Mesenchymal stem cell (in vitro differentiated cells and primary cell): ENCODE measurements around the gene LRP8.
A peak's percentile ranks its signal among the peaks of the same experiment; 100 is the strongest.

Source experiments
- DNase-seq: peaks from one replicate; pipeline ENCODE4 v3.0.0-alpha.2; 2013
- H2AFZ ChIP-seq: one replicate; pipeline ENCODE4 v1.6.1; 2013; ENCODE audit warnings: low read depth, mild to moderate bottlenecking, control low read depth, inconsistent platforms, low read length, moderate library complexity
- H2AK5ac ChIP-seq: 2 replicates; pipeline ENCODE4 v1.6.1; 2013; ENCODE audit warnings: low read length, moderate library complexity, mild to moderate bottlenecking, inconsistent platforms; ENCODE audit not compliant: severe bottlenecking
- H2BK120ac ChIP-seq: one replicate; pipeline ENCODE4 v1.6.1; 2013; ENCODE audit warnings: low read depth, mild to moderate bottlenecking, inconsistent platforms, low read length, moderate library complexity
- H2BK12ac ChIP-seq, 2 experiments: one replicate each; pipeline ENCODE4 v1.6.1; 2013; ENCODE audit warnings: inconsistent platforms in 2 of 2, low read length in 2 of 2, mild to moderate bottlenecking in 2 of 2, moderate library complexity in 2 of 2, control low read depth in 1 of 2
- H2BK15ac ChIP-seq: one replicate; pipeline ENCODE4 v1.6.1; 2013; ENCODE audit warnings: mild to moderate bottlenecking, low read depth, inconsistent platforms; ENCODE audit not compliant: poor library complexity, severe bottlenecking
- H2BK5ac ChIP-seq: 2 replicates; pipeline ENCODE4 v1.6.1; 2013; ENCODE audit warnings: low read depth, mild to moderate bottlenecking, low read length, control low read depth, inconsistent platforms; ENCODE audit not compliant: poor library complexity, severe bottlenecking
- H3K14ac ChIP-seq, 2 experiments: one replicate each; pipeline ENCODE4 v1.6.1; 2013; ENCODE audit warnings: inconsistent platforms in 2 of 2, low read length in 2 of 2, control low read depth in 1 of 2, mild to moderate bottlenecking in 1 of 2, moderate library complexity in 1 of 2
- H3K18ac ChIP-seq, 2 experiments: one replicate each; pipeline ENCODE4 v1.6.1; 2013; ENCODE audit warnings: inconsistent platforms in 2 of 2, low read length in 2 of 2, control low read depth in 1 of 2, low read depth in 1 of 2, mild to moderate bottlenecking in 1 of 2
- H3K23ac ChIP-seq, 2 experiments: one replicate each; pipeline ENCODE4 v1.6.1; 2013; ENCODE audit warnings: inconsistent platforms in 2 of 2, low read length in 2 of 2, mild to moderate bottlenecking in 2 of 2, moderate library complexity in 2 of 2, control low read depth in 1 of 2
- H3K27ac ChIP-seq: 2 replicates; pipeline ENCODE4 v1.5.1; 2013; ENCODE audit warnings: mild to moderate bottlenecking, moderate library complexity, low read length, control low read depth, inconsistent platforms; ENCODE audit not compliant: poor library complexity, severe bottlenecking
- H3K27me3 ChIP-seq, 2 experiments: 2 replicates each; pipeline versions ENCODE4 v1.6.1 to v1.7.0; 2013; ENCODE audit warnings: low read length in 2 of 2, mild to moderate bottlenecking in 2 of 2, moderate library complexity in 2 of 2, control low read depth in 1 of 2, inconsistent platforms in 1 of 2; ENCODE audit not compliant: control insufficient read depth in 1 of 2, insufficient read depth in 1 of 2
- H3K36me3 ChIP-seq, 2 experiments: 2 replicates each; pipeline versions ENCODE4 v1.6.1 to v1.7.0; 2013; ENCODE audit warnings: low read length in 2 of 2, control low read depth in 1 of 2, inconsistent platforms in 1 of 2, low read depth in 1 of 2, mild to moderate bottlenecking in 1 of 2; ENCODE audit not compliant: insufficient read depth in 2 of 2, control insufficient read depth in 1 of 2
- H3K4ac ChIP-seq, 2 experiments: one replicate each; pipeline ENCODE4 v1.6.1; 2013; ENCODE audit warnings: inconsistent platforms in 2 of 2, low read length in 2 of 2, mild to moderate bottlenecking in 2 of 2, moderate library complexity in 2 of 2, control low read depth in 1 of 2, low read depth in 1 of 2
- H3K4me1 ChIP-seq: 2 replicates; pipeline ENCODE4 v1.6.1; 2013; ENCODE audit warnings: low read depth, low read length, control low read depth; ENCODE audit not compliant: control insufficient read depth, insufficient read depth
- H3K4me2 ChIP-seq: 2 replicates; pipeline ENCODE4 v1.6.1; 2013; ENCODE audit warnings: low read length, mild to moderate bottlenecking, inconsistent platforms; ENCODE audit not compliant: poor library complexity, severe bottlenecking
- H3K4me3 ChIP-seq, 2 experiments: 2 replicates each; pipeline versions ENCODE4 v1.5.1 to v1.7.0; 2013; ENCODE audit warnings: low read length in 2 of 2, mild to moderate bottlenecking in 2 of 2, control low read depth in 1 of 2, low read depth in 1 of 2; ENCODE audit not compliant: insufficient read depth in 1 of 2
- H3K79me1 ChIP-seq: replicated peaks from 2 replicates; pipeline ENCODE4 v1.6.1; 2013; ENCODE audit warnings: mild to moderate bottlenecking, control low read depth, low read length, inconsistent platforms; ENCODE audit not compliant: poor library complexity, severe bottlenecking
- H3K9ac ChIP-seq: 2 replicates; pipeline ENCODE4 v1.7.0; 2013; ENCODE audit warnings: mild to moderate bottlenecking, low read length, moderate library complexity
- H3K9me3 ChIP-seq: 2 replicates; pipeline ENCODE4 v1.7.0; 2013; ENCODE audit warnings: mild to moderate bottlenecking, low read length; ENCODE audit not compliant: control insufficient read depth
- H4K8ac ChIP-seq: one replicate; pipeline ENCODE4 v1.6.1; 2013; ENCODE audit warnings: inconsistent platforms, mild to moderate bottlenecking, low read length, moderate library complexity
- H4K91ac ChIP-seq: one replicate; pipeline ENCODE4 v1.6.1; 2013; ENCODE audit warnings: mild to moderate bottlenecking, low read length, inconsistent platforms
- WGBS: methylation state at CpG from one replicate; pipeline ENCODE4 v1.1.7; 2013; ENCODE audit warnings: mixed read lengths; 5-methylcytosine and 5-hydroxymethylcytosine counted together

The LRP8 gene

DNA sequence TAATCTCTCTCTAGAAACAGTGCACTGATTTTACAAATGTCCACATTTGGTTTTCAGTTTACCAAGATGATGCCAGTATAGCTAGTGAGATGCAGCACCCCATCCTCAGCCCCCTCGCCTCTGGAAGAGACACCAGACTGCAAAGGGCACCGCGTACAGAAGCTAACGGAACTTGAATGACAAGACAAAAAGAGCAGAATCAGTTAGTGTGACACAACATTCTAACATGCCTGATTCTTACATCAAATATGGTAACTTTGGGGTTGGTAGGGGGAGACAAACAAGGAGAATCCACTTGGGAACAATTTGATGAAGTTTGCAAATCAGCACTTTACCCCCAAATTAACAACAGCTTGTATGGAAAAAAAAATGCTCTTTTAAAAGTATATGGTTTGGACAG, 85.5 kb downstream of the LRP8 start:
- no peak for DNase-seq
- WGBS = 100% methylated on average over 2 of the region's 4 CpGs

GRCh38 chr1:53241828-53242227, 86.0 kb downstream of the LRP8 start:
- H2AK5ac ChIP-seq = no peak overlapping the region
- H3K4me1 ChIP-seq = peaks cover 12% of the 10 kb centered on the region
- H3K4me3 ChIP-seq = no peak overlapping the region
- no peak overlapping the region for H3K4me2 ChIP-seq
- H2BK120ac ChIP-seq = no peak overlapping the region
- H4K8ac ChIP-seq = no peak overlapping the region
- H3K79me1 ChIP-seq = peaks cover 4% of the 10 kb centered on the region
- H2AFZ ChIP-seq = no peak overlapping the region
- H3K23ac ChIP-seq = no peak overlapping the region
- H3K18ac ChIP-seq = no peak overlapping the region
- H3K36me3 ChIP-seq = peaks cover 0 to 7% of the 10 kb centered on the region in 2 experiments
- no peak overlapping the region for H3K27ac ChIP-seq
- H3K9ac ChIP-seq = no peak overlapping the region
- no peak overlapping the region for H4K91ac ChIP-seq
- WGBS = 93% methylated on average over 2 of the region's 2 CpGs
- H2BK15ac ChIP-seq = no peak overlapping the region
- no peaks in the 10 kb centered on the region for H3K9me3 ChIP-seq
- H3K14ac ChIP-seq = no peak overlapping the region
- no peak overlapping the region for H2BK5ac ChIP-seq
- H3K4ac ChIP-seq = no peak overlapping the region
- no peak for DNase-seq
- H2BK12ac ChIP-seq = no peak overlapping the region
- H3K27me3 ChIP-seq = no peaks in the 10 kb centered on the region

More for the DNA sequence above, 85.5 kb downstream of the LRP8 start:
- Histone ChIP-seq H2BK12ac (no peak overlapping the region), H3K14ac (no peak overlapping the region), H3K4me3 (no peak overlapping the region), H3K9ac (no peak overlapping the region), H3K27ac (no peak overlapping the region), H3K18ac (no peak overlapping the region), H2AFZ (no peak overlapping the region), H3K79me1 (peaks cover 4% of the 10 kb centered on the region), H3K4ac (no peak overlapping the region), H2BK15ac (no peak overlapping the region), H2BK5ac (no peak overlapping the region), H2BK120ac (no peak overlapping the region), H2AK5ac (no peak overlapping the region), H3K4me1 (peaks cover 9% of the 10 kb centered on the region), H3K4me2 (no peak overlapping the region), H3K36me3 (peaks cover 0 to 7% of the 10 kb centered on the region in 2 experiments), H4K91ac (no peak overlapping the region), H3K9me3 (no peaks in the 10 kb centered on the region), H4K8ac (no peak overlapping the region), H3K27me3 (no peaks in the 10 kb centered on the region), H3K23ac (no peak overlapping the region)

DNA sequence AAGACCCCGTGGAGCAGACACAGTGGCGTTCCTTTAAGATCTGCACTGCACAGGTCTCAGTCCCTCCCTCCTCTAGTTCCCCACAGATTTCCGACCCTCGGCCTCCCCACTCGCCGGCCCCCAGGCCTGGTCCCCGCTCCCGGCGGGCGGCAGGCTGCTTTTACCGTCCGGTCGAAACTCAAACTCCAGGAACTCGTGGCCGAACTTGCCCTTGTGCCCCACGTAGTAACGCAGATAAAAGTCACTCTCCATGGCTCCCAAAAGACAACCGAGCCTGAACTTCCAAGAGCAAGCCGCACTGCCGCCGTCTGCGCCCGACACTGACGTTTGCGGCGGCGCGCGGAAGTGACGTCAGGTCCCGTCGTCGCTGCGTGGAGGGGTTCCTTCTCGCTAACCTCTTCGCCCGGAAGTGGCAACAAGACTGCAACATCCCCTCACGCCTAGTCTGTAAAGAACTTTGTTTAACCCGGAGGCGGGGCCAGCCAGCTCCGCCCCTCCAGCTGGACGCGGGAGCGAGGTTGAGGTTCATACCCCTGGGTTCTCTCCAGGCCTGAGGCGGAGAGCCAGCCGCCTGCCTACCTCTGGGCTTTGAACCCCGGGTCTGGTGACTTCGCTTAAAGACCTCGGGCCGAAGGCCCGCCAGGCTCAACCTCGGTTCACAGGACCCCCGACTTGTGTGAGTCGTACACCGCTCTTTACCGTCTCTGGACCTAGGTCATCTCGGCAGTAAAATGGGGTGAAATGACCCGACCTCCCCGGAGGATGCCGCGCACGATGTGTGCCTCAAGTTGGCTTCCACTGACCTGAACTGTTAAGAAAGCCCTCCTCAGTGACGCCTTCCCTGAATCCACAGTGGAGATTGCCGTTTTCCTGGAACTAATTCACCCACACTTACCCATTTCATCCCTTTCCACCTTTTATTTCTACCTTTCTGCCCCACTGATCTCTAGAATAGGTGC, 89.4 kb downstream of the LRP8 start, which contains the start of gene MAGOH:
Gene MAGOH, minus strand, starts transcription at position 322 of the 959 bp plus-strand sequence. Its CDS starts 70 bp downstream, at position 252.
- H2BK12ac ChIP-seq = no peak within 1 kb of the TSS
- peak within 1 kb of the TSS; percentile 39 for H2BK5ac ChIP-seq
- peak within 1 kb of the TSS; percentile 52 for H4K91ac ChIP-seq
- H2BK15ac ChIP-seq = peak within 1 kb of the TSS; percentile 33
- H3K79me1 ChIP-seq = peaks cover 17% of the 10 kb centered on the region
- peak; percentile 97 for DNase-seq
- no peaks in the 10 kb centered on the region for H3K9me3 ChIP-seq
- no peaks in the 10 kb centered on the region for H3K27me3 ChIP-seq
- H2AFZ ChIP-seq = peak within 1 kb of the TSS; percentile 84
- peak within 1 kb of the TSS; percentile 77 to 86 for H3K18ac ChIP-seq
- peak within 1 kb of the TSS in 1 of 2 experiments; percentile 46 for H3K14ac ChIP-seq
- H2BK120ac ChIP-seq = peak within 1 kb of the TSS; percentile 78
- peak within 1 kb of the TSS; percentile 52 for H3K27ac ChIP-seq
- H3K9ac ChIP-seq = peak within 1 kb of the TSS; percentile 99
- H3K4me2 ChIP-seq = peak within 1 kb of the TSS; percentile 92
- WGBS = 11% methylated on average over 64 of the region's 64 CpGs
- H3K4me3 ChIP-seq = peak within 1 kb of the TSS; percentile 97 to 100
- peak within 1 kb of the TSS; percentile 47 for H2AK5ac ChIP-seq
- H3K23ac ChIP-seq = peak within 1 kb of the TSS in 1 of 2 experiments; percentile 5
- H3K4ac ChIP-seq = peak within 1 kb of the TSS; percentile 68 to 75
- H4K8ac ChIP-seq = peak within 1 kb of the TSS; percentile 96
- H3K4me1 ChIP-seq = peaks cover 11% of the 10 kb centered on the region
- peaks cover 8 to 27% of the 10 kb centered on the region in 2 experiments for H3K36me3 ChIP-seq

- DNase-seq = no peak
- no peak overlapping the region for H2BK12ac ChIP-seq
- H3K4me3 ChIP-seq = peak overlapping the region; percentile 97 to 100
- no peak overlapping the region for H3K23ac ChIP-seq
- no peak overlapping the region for H3K4ac ChIP-seq
- H3K4me2 ChIP-seq = peak overlapping the region; percentile 92
- H3K18ac ChIP-seq = no peak overlapping the region
- peaks cover 11% of the 10 kb centered on the region for H3K4me1 ChIP-seq
- H2BK15ac ChIP-seq = no peak overlapping the region
- H3K27ac ChIP-seq = no peak overlapping the region
- peaks cover 10 to 35% of the 10 kb centered on the region in 2 experiments for H3K36me3 ChIP-seq
- no peak overlapping the region for H2BK120ac ChIP-seq
- H4K8ac ChIP-seq = peak overlapping the region; percentile 82
- H4K91ac ChIP-seq = no peak overlapping the region
- H2AFZ ChIP-seq = no peak overlapping the region
- H3K9me3 ChIP-seq = no peaks in the 10 kb centered on the region
- no peak overlapping the region for H3K14ac ChIP-seq
- H3K79me1 ChIP-seq = peaks cover 19% of the 10 kb centered on the region
- peak overlapping the region; percentile 99 for H3K9ac ChIP-seq
- peak overlapping the region; percentile 22 for H2AK5ac ChIP-seq
- no peaks in the 10 kb centered on the region for H3K27me3 ChIP-seq
- H2BK5ac ChIP-seq = no peak overlapping the region
- WGBS = 59% methylated on average over 6 of the region's 8 CpGs
Measured at GRCh38 chr1:53237638-53238037, 90.2 kb downstream of the LRP8 start.
